GM12892 (cell line): Measurements from ENCODE around the gene LRRC31.

Experiments
- POLR2A ChIP-seq: IDR thresholded peaks from 2 replicates; pipeline ENCODE4 v1.6.1; 2011; ENCODE audit warnings: low read depth, low read length, control low read depth
- POLR2AphosphoS5 ChIP-seq: IDR thresholded peaks from 2 replicates; pipeline ENCODE4 v1.6.1; 2011; ENCODE audit warnings: low read depth, low read length, control low read depth

- no peak for TF ChIP-seq POLR2A
- no peak for TF ChIP-seq POLR2AphosphoS5
These were observed 14.2 kb downstream of the LRRC31 start for GRCh38 chr3:169855514-169855913.
